H1 (cell line): ENCODE data around the gene PEAK1. TPM values are rescaled to one million over a fixed set of nuclear protein-coding genes. Genes with fewer than 3 reads are reported as not detected.

Experiments used
- CTCF ChIA-PET: fragments of 300-600 bp; sonication (Branson Sonifier 250); formaldehyde crosslinking; loops from one replicate; lab custom pipeline; 2021; ENCODE audit not compliant: partially characterized antibody; lab: Charles Lee
- POLR2A ChIA-PET: fragments of 300-600 bp; sonication (Branson Sonifier 250); formaldehyde crosslinking; loops from one replicate; lab custom pipeline; 2021; ENCODE audit warnings: inconsistent platforms; ENCODE audit not compliant: partially characterized antibody; lab: Charles Lee
- DNase-seq, 2 experiments: peaks; one replicate each; pipeline versions ENCODE4 v3.0.0 to v3.0.0-alpha.2; 2010 to 2022; ENCODE audit warnings: low spot score in 2 of 2, low read depth in 1 of 2, mixed read lengths in 1 of 2
- FAIRE-seq: peaks from 2 replicates; lab custom pipeline; 2011; peaks lifted over from hg19 to GRCh38; lab: Jason Lieb, UNC
- H2AFZ ChIP-seq: 2 replicates; pipeline ENCODE4 v1.8.1; 2012; ENCODE audit warnings: low read length, inconsistent platforms
- H2AK5ac ChIP-seq: 2 replicates; pipeline ENCODE4 v1.6.1; 2013; ENCODE audit warnings: low read depth, low read length
- H2BK120ac ChIP-seq: replicated peaks from 2 replicates; pipeline ENCODE3; 2013; ENCODE audit warnings: low read depth, low read length, inconsistent platforms
- H2BK12ac ChIP-seq: 2 replicates; pipeline ENCODE4 v1.6.1; 2013; ENCODE audit warnings: low read depth, low read length
- H2BK15ac ChIP-seq: 2 replicates; pipeline ENCODE4 v1.6.1; 2013; ENCODE audit warnings: low read length
- H2BK20ac ChIP-seq: 2 replicates; pipeline ENCODE4 v1.6.1; 2013; ENCODE audit warnings: low read length
- H2BK5ac ChIP-seq: 2 replicates; pipeline ENCODE4 v1.6.1; 2013; ENCODE audit warnings: low read depth, low read length
- H3K14ac ChIP-seq: 2 replicates; pipeline ENCODE4 v1.6.1; 2013; ENCODE audit warnings: inconsistent platforms; ENCODE audit not compliant: insufficient read length
- H3K18ac ChIP-seq: 2 replicates; pipeline ENCODE4 v1.6.1; 2013; ENCODE audit warnings: low read length; ENCODE audit errors: extremely low read depth
- H3K23ac ChIP-seq: 2 replicates; pipeline ENCODE4 v1.6.1; 2013; ENCODE audit warnings: inconsistent platforms; ENCODE audit not compliant: insufficient read length
- H3K23me2 ChIP-seq: 2 replicates; pipeline ENCODE4 v1.6.1; 2013; ENCODE audit warnings: low read depth, low read length
- H3K27ac ChIP-seq: 2 replicates; pipeline ENCODE4 v1.6.1; 2011; ENCODE audit warnings: low read depth, low read length, inconsistent platforms
- H3K27me3 ChIP-seq, 4 experiments: replicated peaks in 1 of 4; 1 replicate in 1 of 4; 2 replicates in 3 of 4; pipeline versions ENCODE4 v1.6.1 to v1.8.1; 2011 to 2013; ENCODE audit warnings: low read length in 3 of 4, mild to moderate bottlenecking in 3 of 4, inconsistent platforms in 2 of 4, mixed read lengths in 2 of 4, moderate library complexity in 1 of 4; ENCODE audit not compliant: control insufficient read depth in 3 of 4, insufficient read depth in 3 of 4; ENCODE audit errors: extremely low read depth in 1 of 4
- H3K36me3 ChIP-seq, 4 experiments: 2 replicates each; pipeline versions ENCODE4 v1.6.1 to v1.8.1; 2011 to 2013; ENCODE audit warnings: mild to moderate bottlenecking in 4 of 4, low read length in 3 of 4, moderate library complexity in 2 of 4, control low read depth in 1 of 4, inconsistent platforms in 1 of 4; ENCODE audit not compliant: insufficient read depth in 4 of 4, control insufficient read depth in 2 of 4
- H3K4ac ChIP-seq: replicated peaks from 2 replicates; pipeline ENCODE3; 2013; ENCODE audit warnings: low read length, low read depth, mixed read lengths, inconsistent platforms; ENCODE audit not compliant: insufficient read length
- H3K4me1 ChIP-seq, 4 experiments: replicated peaks in 1 of 4; 1 replicate in 1 of 4; 2 replicates in 3 of 4; pipeline versions ENCODE4 v1.6.1 to v1.8.1; 2011 to 2013; ENCODE audit warnings: low read length in 3 of 4, inconsistent platforms in 2 of 4, mixed read lengths in 1 of 4; ENCODE audit not compliant: insufficient read depth in 4 of 4, control insufficient read depth in 3 of 4
- H3K4me2 ChIP-seq, 2 experiments: 2 replicates each; pipeline versions ENCODE4 v1.6.1 to v1.8.1; 2011 to 2013; ENCODE audit warnings: low read depth in 2 of 2, low read length in 2 of 2, control low read depth in 1 of 2, inconsistent platforms in 1 of 2, mild to moderate bottlenecking in 1 of 2; ENCODE audit not compliant: insufficient read depth in 1 of 2
- H3K4me3 ChIP-seq, 4 experiments: fragments of 200-600, 300-600 bp in 1 of 4; sonication (generic), shearing (Covaris generic), sonication (Bioruptor Twin) in 1 of 4; 2 replicates each; pipeline versions ENCODE4 v1.5.1 to v1.8.1; 2011 to 2016; ENCODE audit warnings: low read length in 4 of 4, low read depth in 3 of 4, control low read depth in 2 of 4, inconsistent platforms in 2 of 4, mild to moderate bottlenecking in 2 of 4, mixed read lengths in 1 of 4, moderate library complexity in 1 of 4; ENCODE audit not compliant: insufficient read depth in 2 of 4; ENCODE audit errors: extremely low read depth in 1 of 4
- H3K56ac ChIP-seq: replicated peaks from 2 replicates; pipeline ENCODE3; 2013; ENCODE audit warnings: low read depth, mild to moderate bottlenecking, mixed read lengths, low read length, inconsistent platforms; ENCODE audit not compliant: insufficient read length
- H3K79me1 ChIP-seq: 2 replicates; pipeline ENCODE4 v1.6.1; 2013; ENCODE audit warnings: low read depth, low read length, control low read depth
- H3K79me2 ChIP-seq, 2 experiments: 2 replicates each; pipeline versions ENCODE4 v1.6.1 to v1.8.1; 2012 to 2013; ENCODE audit warnings: low read length in 2 of 2, mild to moderate bottlenecking in 2 of 2, inconsistent platforms in 1 of 2; ENCODE audit not compliant: insufficient read depth in 2 of 2, control insufficient read depth in 1 of 2
- H3K9ac ChIP-seq, 4 experiments: replicated peaks in 1 of 4; 1 replicate in 1 of 4; 2 replicates in 3 of 4; pipeline versions ENCODE4 v1.6.1 to v1.8.1; 2011 to 2013; ENCODE audit warnings: low read depth in 3 of 4, low read length in 3 of 4, control low read depth in 2 of 4, mild to moderate bottlenecking in 2 of 4, moderate library complexity in 2 of 4, inconsistent platforms in 1 of 4; ENCODE audit errors: extremely low read depth in 1 of 4
- H3K9me3 ChIP-seq, 2 experiments: 2 replicates each; pipeline versions ENCODE4 v1.6.1 to v1.8.1; 2012 to 2013; ENCODE audit warnings: mild to moderate bottlenecking in 2 of 2, moderate library complexity in 2 of 2, control low read depth in 1 of 2, inconsistent platforms in 1 of 2, low read depth in 1 of 2, low read length in 1 of 2, mixed read lengths in 1 of 2; ENCODE audit not compliant: insufficient read depth in 2 of 2
- H4K20me1 ChIP-seq, 2 experiments: replicated peaks in 1 of 2; 2 replicates each; pipeline versions ENCODE3 to v1.8.1; 2011 to 2013; ENCODE audit warnings: inconsistent platforms in 2 of 2, low read length in 2 of 2, mild to moderate bottlenecking in 1 of 2; ENCODE audit not compliant: insufficient read depth in 2 of 2, control insufficient read depth in 1 of 2
- H4K5ac ChIP-seq: 2 replicates; pipeline ENCODE4 v1.6.1; 2013; ENCODE audit warnings: low read length, low read depth, mixed read lengths, inconsistent platforms; ENCODE audit not compliant: insufficient read length
- H4K8ac ChIP-seq: 2 replicates; pipeline ENCODE4 v1.8.0; 2013; ENCODE audit warnings: mild to moderate bottlenecking, moderate library complexity, low read length, inconsistent platforms; ENCODE audit not compliant: insufficient read depth; ENCODE audit errors: extremely low read depth
- H4K91ac ChIP-seq: replicated peaks from 2 replicates; pipeline ENCODE3; 2013; ENCODE audit warnings: low read length, mixed read lengths, inconsistent platforms; ENCODE audit not compliant: insufficient read length
- ATF3 ChIP-seq: IDR thresholded peaks from 2 replicates; pipeline ENCODE4 v1.6.1; 2011; ENCODE audit warnings: low read depth, mild to moderate bottlenecking, low read length; ENCODE audit not compliant: insufficient read depth
- CBX5 ChIP-seq: fragments of 300-800, 300-1000 bp; sonication (generic); IDR thresholded peaks from 2 replicates; pipeline ENCODE4 v1.7.1; 2016; ENCODE audit warnings: antibody characterized with exemption, low read length, low read depth
- CEBPB ChIP-seq: IDR thresholded peaks from 2 replicates; pipeline ENCODE4 v1.6.1; 2012; ENCODE audit warnings: low read depth, low read length
- GABPA ChIP-seq: IDR thresholded peaks from 2 replicates; pipeline ENCODE4 v1.6.1; 2011; ENCODE audit warnings: mild to moderate bottlenecking, low read length, moderate library complexity, borderline replicate concordance; ENCODE audit not compliant: insufficient read depth
- HDAC6 ChIP-seq: IDR thresholded peaks from one replicate; pipeline ENCODE4 v1.7.1; 2012; ENCODE audit warnings: low read depth, mild to moderate bottlenecking, inconsistent platforms, low read length, moderate library complexity
- KDM4A ChIP-seq: IDR thresholded peaks from one replicate; pipeline ENCODE4 v1.7.1; 2012; ENCODE audit warnings: low read depth, mild to moderate bottlenecking, moderate library complexity, low read length, inconsistent platforms; ENCODE audit not compliant: severe bottlenecking
- POLR2A ChIP-seq, 2 experiments: IDR thresholded peaks; 1 replicate in 1 of 2; 2 replicates in 1 of 2; pipeline ENCODE4 v1.6.1; 2011; ENCODE audit warnings: low read depth in 2 of 2, low read length in 2 of 2, mild to moderate bottlenecking in 2 of 2; ENCODE audit errors: control extremely low read depth in 1 of 2
- RBBP5 ChIP-seq: IDR thresholded peaks from 2 replicates; pipeline ENCODE4 v1.7.1; 2012; ENCODE audit warnings: low read depth, mild to moderate bottlenecking, inconsistent platforms, low read length, moderate library complexity, borderline replicate concordance
- SAP30 ChIP-seq: fragments of 300-600 bp; sonication (generic); IDR thresholded peaks from 2 replicates; pipeline ENCODE4 v1.7.1; 2012; ENCODE audit warnings: low read length, moderate library complexity, mild to moderate bottlenecking, inconsistent platforms; ENCODE audit not compliant: insufficient read depth, insufficient replicate concordance
- SIX5 ChIP-seq: IDR thresholded peaks from 2 replicates; pipeline ENCODE4 v1.6.1; 2011; ENCODE audit warnings: mild to moderate bottlenecking, low read depth, low read length
- SRF ChIP-seq: IDR thresholded peaks from 2 replicates; pipeline ENCODE4 v1.6.1; 2011; ENCODE audit warnings: mild to moderate bottlenecking, low read depth, low read length, moderate library complexity
- TEAD4 ChIP-seq: IDR thresholded peaks from 2 replicates; pipeline ENCODE4 v1.6.1; 2012; ENCODE audit warnings: low read depth, low read length, inconsistent platforms, mixed read lengths
- WGBS, 2 experiments: shearing (Covaris generic) in 1 of 2; methylation state at CpG; one replicate each; pipeline versions ENCODE4 v1.1.6 to v1.1.7; 2013 to 2015; ENCODE audit warnings: low lambda C conversion rate in 2 of 2, mixed read lengths in 2 of 2, inconsistent platforms in 1 of 2, low coverage in 1 of 2, missing lambda C conversion rate in 1 of 2; ENCODE audit not compliant: insufficient replicate concordance in 2 of 2, insufficient coverage in 1 of 2, insufficient read length in 1 of 2; ENCODE audit errors: extremely low coverage in 1 of 2, missing lambda C conversion rate in 1 of 2; 5-methylcytosine and 5-hydroxymethylcytosine counted together
- polyA plus RNA-seq, 7 experiments: library from polyadenylated mRNA; depleted of rRNA in 3 of 7; stranded (reverse) in 5 of 7; unstranded in 2 of 7; fragments of >200 nt in 5 of 7; fragments of 200-250 nt in 2 of 7; gene quantifications; 1 replicate in 5 of 7; 2 replicates in 1 of 7; 4 replicates in 1 of 7; pipeline versions ENCODE4 v1.2.1 to v1.2.3, GENCODE V29; 2011 to 2013; ENCODE audit warnings: missing spikeins in 2 of 7, mixed read lengths in 2 of 7
- total RNA-seq: library from RNA; stranded (reverse); fragmentation: NEBNext Ultra II Directional; extraction: Animal tissue kit (Norgen Biotek cat#: 25700); gene quantifications from 2 replicates; pipeline ENCODE4 v1.2.1, GENCODE V29; 2021

The PEAK1 gene
- total and polyA plus RNA-seq, 2 of the 8 experiments (the other 6 are each of a cell fraction or from before 2014, with no cell fraction given) = 8.8 to 44.8 TPM

DNA sequence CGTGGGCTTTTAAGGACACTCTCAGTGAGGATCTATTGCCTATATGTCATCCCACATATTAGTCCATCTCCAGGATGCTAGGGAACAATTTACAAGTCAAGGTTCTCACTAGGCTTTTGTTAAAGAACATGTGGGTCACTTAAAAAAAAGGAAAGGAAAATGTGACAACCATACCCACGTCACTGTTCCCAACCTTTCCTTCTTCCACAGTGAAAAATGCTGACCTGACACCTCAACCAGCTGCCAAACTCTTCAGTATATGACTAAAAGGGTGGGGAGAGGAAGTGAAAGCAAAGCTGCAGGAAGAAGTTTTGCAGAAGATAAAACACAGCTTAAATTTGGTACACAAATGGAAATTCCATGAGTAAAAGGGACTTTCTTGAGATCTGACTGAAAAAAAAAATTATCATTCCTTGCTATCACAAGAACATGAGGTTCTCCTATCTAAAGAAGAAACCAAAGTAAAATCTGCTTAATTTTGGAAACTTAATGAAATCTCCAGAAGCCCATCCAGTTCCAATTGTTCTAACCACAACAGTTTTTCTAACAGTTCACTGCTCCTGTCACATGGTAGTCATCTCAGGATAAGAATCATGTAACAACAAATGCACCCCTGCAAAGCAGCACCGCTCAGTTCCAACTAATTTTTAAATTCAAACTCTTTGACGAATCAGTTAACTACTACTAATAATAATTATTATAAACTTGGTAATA, 232.0 kb downstream of the PEAK1 start:
- no peak overlapping the region for H2AK5ac ChIP-seq
- no peak overlapping the region for H3K27ac ChIP-seq
- ChIA-PET POLR2A (interaction anchor here (1.2 kb wide), 3 partner anchors 11 to 352 kb away, joined by 3 to 7 read pairs (median 4); no protein-coding TSS in a partner anchor), CTCF (interaction anchor here (0.7 to 11.0 kb wide), 21 partner anchors 8 to 454 kb away, joined by 3 to 156 read pairs (median 4); no protein-coding TSS in a partner anchor)
- H3K23ac ChIP-seq = no peak overlapping the region
- H2BK20ac ChIP-seq = no peak overlapping the region
- no peaks in the 10 kb centered on the region for H3K4me1 ChIP-seq
- no peak overlapping the region for H4K8ac ChIP-seq
- TF ChIP-seq KDM4A (no peak), GABPA (no peak), SAP30 (no peak), TEAD4 (no peak), CBX5 (no peak), SIX5 (no peak), RBBP5 (no peak), CEBPB (no peak), ATF3 (no peak), HDAC6 (no peak), SRF (no peak), POLR2A (IDR thresholded peaks at IDR 0.05; ENCODE audit: control extremely low read depth in 1 of 2, low read depth in 2 of 2, low read length in 2 of 2) (no peak)
- H3K14ac ChIP-seq = no peak overlapping the region
- DNase-seq (no peak), FAIRE-seq (no peak)
- no peaks in the 10 kb centered on the region; a peak in 1 of 4 replicates for H3K79me2 ChIP-seq
- H3K36me3 ChIP-seq = no peaks in the 10 kb centered on the region
- H2AFZ ChIP-seq = no peak overlapping the region
- no peak overlapping the region for H3K56ac ChIP-seq
- no peak overlapping the region for H3K4ac ChIP-seq
- H3K4me2 ChIP-seq = no peak overlapping the region
- H2BK15ac ChIP-seq = no peak overlapping the region
- no peak overlapping the region for H2BK120ac ChIP-seq
- H3K9me3 ChIP-seq = no peaks in the 10 kb centered on the region
- H4K5ac ChIP-seq = no peak overlapping the region
- no peaks in the 10 kb centered on the region for H3K79me1 ChIP-seq
- no peak overlapping the region for H3K18ac ChIP-seq
- no peaks in the 10 kb centered on the region for H4K20me1 ChIP-seq
- no peak overlapping the region for H3K4me3 ChIP-seq
- H3K27me3 ChIP-seq = no peaks in the 10 kb centered on the region
- H2BK12ac ChIP-seq = no peak overlapping the region
- H3K23me2 ChIP-seq = no peaks in the 10 kb centered on the region
- WGBS, 2 experiments = 86% methylated on average over 4 of the region's 4 CpGs; no CpG with 5 or more reads in 1 of the 2 experiments
- H3K9ac ChIP-seq = peak overlapping the region in 1 of 4 experiments; percentile 8; a peak in 1 of 7 replicates
- no peak overlapping the region for H2BK5ac ChIP-seq
- H4K91ac ChIP-seq = no peak overlapping the region
